HG02870 (cell line): Measurements from ENCODE around the gene YWHAH.

Experiments
- ATAC-seq: cut with Tn5 transposase; IDR thresholded peaks from one replicate; pipeline ENCODE4 v1.9.1; 2021; ENCODE audit warnings: mild to moderate bottlenecking, moderate library complexity; ENCODE audit not compliant: unreplicated experiment

Gene YWHAH

DNA sequence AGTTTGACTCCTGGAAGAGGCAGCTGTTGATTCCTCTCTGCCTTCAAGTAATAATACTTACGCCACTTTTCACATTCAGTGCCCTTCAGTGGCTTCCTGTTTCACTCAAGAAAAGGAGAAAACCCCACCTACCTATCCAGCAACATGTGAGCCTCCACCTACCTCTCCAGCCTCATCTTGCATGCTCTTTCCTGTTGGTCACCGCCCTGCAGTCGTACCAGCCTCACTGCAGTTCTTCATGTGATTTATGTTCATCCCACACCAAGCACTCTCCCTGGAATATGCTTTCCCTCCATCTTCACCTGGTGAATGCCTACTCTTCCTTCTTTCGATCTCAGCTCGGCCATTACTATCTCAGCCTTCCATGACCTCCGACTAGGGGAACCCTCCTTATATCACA lies 21.8 kb upstream of the YWHAH start:
- no peak for ATAC-seq

DNA sequence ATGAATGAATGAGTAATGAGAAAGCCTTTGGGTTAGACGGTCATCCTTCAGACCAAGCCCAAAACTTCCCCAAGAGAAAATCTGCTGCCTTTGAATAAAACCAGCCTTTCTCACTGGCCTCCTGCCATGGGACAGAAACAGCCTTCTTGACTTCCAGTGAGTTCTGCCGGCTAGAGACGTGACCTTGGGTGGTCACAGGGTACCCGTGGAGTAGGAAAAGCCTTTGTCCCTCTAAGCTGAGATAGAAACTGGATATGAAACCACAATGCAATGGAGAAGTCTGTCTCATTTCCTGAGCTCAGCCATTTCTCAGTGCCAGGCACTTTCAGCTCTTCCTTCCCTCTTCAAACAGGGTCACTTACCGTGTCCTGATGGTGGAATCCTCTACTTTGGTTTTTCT lies 21.2 kb upstream of the YWHAH start:
- ATAC-seq, result no peak

DNA sequence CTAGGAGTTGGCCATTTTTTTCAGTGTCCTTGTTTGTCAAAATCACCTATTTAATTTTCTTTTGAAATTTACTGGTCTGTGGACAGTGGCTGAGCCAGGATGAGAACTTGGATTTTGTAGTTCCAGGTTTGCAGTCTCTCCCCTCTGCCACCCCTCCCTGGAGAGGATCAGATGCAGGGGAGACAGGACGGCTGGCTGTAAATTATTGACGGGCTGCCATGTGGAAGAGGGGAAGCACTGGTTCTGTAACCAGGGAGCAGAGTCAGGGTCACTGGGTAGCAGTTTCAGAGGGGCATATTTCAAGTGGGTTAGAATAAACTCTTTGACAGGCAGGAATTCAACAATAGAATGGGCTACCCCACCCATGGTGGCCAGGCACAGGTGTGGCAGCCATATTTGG lies 20.6 kb upstream of the YWHAH start:
- no peak for ATAC-seq

DNA sequence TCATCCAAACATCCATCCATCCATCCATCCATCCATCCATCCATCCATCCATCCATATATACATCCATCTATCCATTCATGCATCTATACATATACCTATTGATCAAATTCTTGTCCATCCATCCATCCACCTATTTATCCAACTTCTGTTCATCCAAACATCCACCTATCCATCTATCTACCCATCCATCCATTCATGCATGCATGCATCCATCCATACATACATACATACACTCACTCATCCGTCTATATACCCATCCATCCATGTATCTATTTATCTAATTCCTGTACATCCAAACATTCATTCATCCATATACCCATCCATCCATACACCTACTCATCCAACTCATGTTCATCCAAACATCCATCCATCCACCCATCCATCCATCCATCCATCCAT lies 19.3 kb upstream of the YWHAH start:
- no peak for ATAC-seq

DNA sequence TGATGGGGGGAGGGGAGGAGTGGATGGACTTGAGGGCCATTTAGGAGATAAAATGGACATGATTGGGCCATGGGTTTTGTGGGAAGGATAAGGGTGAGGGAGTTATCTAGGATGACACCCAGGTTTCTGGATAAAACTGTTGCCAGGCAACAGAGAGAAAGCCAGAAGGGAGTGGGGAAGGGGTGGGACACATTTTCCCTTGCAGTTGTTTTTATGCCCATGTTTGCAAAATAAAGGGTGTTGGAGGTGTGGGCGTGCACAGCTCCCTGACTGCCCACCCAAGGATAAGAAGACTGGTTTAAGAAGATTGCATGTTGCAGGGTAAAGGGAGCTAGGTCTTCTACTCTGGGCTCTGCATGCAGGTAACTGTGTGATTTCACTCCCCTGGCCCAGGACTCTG lies 18.3 kb upstream of the YWHAH start:
- no peak for ATAC-seq

DNA sequence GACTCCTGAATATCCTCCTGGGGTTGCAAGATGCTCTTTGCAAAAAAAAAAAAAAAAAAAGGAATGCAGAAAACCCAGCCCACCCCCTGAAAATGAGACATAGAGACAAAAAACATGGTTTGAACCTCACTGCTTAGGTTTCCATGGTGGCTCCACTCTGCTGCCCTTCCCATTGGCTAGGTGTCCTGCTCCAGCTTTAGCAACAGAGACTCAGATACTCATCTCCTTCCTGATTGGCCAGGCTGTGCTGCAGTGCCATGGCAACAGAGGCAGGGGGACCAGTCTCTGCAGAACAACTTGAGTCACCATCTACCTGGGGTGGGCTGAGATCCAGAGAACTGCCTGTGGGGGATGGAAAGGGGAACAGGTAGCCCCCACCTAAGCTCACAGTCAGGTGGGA lies 17.4 kb upstream of the YWHAH start:
- ATAC-seq, result no peak

DNA sequence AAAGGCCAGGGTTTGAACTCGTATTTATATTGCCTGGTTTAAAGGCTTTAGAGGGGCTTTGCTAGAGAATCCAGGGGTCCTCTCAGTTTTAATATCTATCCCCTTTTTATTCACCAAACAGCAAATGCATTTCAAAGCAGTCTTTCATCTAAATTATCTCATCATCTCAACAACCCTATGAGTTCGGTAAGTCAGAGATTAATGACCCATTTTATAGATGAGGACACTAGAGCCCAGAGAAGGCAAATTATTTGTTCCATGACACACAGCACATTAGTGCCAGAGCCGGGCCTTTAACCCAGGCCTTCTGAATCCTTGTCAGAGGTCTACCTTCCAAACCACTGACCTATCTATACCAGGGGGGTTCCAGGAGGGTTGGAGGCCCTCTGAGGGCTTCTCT lies 16.8 kb upstream of the YWHAH start:
- ATAC-seq, result no peak

DNA sequence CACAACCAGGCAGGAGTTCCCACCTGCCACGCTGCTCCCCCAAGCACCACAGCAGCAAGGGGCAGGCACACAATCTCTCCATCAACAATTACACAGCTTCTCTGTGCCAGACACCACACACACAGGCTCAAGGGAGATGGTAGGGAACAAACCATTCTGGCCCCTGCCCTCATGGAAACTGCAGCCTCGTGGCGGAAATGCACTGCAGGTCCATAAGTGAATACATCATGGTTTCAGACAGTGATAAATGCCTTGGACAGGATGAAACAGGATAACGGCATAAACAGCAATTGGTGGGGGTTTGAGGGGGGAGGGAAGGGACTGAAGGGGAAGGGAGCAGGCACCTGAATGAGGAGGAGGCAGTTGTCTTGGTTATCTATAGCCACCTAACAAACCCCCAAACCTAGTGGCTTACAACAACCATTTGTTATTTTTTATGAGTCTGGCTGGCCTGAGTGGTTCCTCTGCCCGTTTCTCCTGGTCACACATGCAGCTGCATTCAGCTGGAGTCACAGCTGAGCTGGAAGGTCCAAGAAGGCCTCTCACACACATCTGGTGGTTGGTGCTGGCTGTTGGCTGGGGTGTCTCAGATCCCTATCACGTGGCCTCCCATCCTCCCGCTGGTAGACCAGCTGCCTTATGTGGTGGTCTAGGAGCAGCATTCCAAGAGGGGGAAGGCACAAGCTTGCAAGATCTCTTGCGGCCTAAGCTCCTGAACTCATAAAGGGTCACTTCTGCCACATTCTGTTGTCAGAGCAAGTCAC lies 15.0 kb upstream of the YWHAH start:
- no peak for ATAC-seq

DNA sequence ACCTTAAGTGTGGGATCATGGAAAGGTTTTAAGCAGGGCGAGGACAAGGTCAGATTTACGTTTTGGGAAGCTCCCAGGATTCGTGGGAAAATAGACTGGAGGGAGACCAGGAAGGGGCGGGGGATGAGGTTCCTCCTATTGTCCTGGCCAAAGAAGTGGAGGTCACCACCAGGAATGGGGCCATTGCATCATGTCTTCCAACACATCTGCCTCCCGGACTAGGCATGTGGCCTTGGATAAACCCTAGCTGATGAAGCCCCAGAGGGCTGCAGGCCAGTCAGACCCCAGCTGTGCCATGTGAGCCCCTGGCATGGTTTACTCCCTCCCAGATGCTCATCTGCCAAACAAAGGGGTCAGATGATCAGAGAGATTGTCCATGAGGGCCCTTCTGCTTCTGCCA lies 11.5 kb upstream of the YWHAH start:
- no peak for ATAC-seq

DNA sequence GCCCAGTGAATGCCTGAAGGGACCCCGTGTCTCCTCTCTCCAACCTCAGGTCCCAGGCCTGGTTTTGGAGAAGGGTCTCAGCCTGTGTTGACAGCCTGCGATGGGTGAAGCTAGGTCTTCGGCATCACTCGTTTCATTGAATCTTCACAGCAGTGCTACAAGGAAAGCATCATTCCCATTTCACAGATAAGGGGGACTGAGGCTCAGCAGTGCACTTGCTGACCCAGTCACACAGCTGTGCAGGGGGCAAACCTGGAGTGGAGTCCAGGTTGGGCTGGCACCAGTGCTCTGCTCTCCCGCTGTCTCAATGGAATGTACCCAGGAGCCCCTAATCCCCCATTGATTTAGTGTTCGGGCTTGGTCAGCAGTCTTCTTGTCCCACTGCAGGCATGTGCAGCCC lies 10.9 kb upstream of the YWHAH start:
- ATAC-seq, result no peak

DNA sequence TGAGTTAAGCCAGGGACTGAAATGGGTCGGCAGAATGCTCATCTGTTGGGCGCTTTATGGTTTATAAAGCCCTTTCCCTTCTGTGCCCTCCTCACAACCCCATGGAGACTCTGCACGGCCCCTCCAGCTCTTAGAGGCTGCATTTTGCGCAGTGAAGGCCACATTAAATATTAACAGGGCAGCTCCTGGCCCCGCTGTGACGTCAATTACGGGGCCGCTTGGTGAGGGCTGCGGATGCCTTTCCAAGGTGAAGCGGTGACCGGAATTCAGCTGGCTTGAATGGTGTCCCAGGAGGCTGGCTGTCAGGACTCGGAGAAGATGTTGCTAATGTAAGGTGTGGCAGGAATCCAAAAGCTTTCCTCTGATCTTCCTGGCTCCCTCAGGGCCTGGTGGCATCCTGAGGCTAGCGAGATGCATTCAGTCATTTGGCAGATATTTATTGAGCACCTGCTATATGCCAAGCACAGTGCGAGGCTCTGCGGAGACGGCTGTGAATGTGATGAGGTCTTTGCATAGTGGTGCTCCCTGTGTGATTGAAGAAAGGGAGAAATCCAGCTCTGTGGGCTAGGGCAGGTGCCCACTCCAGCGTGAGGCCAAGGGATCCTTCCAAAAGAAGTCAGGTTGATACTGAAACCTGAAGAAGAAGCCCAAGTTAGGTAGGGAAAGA lies 10.4 kb upstream of the YWHAH start:
- no peak for ATAC-seq

DNA sequence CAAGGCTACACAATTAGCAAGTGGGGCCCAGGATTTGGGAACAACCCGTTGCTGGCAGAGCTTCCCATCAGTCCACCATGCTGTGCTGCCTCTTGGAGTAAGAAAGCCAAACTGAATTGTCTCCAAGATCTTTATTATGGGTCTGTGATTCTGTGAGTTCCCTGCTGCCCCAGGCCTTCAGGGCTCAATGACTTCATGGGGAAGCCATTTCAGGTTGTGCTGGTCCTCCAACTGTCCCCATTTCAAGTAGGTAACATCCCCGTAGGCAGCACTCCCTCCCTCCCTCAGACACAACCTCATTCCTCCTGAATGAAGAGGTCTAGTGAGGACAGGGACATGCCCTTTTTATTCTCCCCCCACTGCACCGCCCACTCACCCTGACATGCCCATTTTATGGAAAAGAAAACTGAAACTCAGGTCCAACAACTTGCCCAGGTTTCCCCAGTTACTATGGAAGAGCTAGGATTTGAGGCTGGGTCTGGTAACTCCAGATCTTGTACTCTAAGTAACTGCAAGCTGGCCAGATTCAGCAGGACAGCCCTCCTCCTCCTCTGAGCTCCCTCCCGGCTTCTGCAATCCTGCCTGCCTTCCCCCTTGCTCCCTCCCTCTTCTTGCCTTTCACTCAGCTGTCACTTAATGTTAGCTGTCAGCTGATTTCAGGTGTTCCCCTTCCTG lies 8.2 kb upstream of the YWHAH start:
- no peak for ATAC-seq

DNA sequence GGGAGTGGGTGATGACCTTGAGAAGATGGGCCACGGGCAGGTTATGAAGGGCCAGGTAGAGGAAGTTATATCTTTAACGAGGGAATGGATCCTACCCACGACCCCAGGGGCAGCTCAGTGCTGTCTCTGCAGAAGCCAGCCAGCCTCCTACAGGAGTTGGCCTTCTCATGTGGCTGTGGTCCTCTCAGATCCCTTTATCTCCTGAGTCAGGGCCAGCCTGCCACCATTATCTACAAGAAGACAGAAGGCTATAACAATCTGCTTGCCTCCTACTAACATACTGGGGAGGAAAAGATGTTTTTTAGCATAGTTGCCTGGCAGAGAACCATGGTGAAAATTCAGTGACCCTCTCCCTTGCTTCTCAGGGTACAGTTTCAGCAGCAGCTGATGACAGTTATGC lies 7.0 kb upstream of the YWHAH start:
- ATAC-seq, result no peak

DNA sequence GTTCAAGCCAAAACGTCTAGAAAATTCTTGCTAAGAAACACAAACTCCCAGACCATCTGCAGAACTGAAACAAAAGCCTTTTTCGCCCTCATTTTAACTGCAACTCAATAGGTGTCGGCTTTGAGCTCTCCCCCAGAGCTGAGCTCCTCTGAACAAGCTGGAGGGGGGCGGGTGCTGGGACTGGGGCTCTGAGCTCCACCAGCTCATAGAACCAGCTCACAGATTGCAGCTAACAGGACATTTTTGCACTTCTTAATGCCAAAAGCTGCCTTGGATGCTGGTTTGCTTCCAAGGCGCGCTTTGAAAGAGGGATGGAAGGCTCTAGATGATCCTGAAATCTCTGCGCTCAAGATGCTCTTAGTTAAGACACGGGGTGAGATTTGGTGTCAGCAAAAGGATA lies 6.0 kb upstream of the YWHAH start:
- ATAC-seq, result no peak

DNA sequence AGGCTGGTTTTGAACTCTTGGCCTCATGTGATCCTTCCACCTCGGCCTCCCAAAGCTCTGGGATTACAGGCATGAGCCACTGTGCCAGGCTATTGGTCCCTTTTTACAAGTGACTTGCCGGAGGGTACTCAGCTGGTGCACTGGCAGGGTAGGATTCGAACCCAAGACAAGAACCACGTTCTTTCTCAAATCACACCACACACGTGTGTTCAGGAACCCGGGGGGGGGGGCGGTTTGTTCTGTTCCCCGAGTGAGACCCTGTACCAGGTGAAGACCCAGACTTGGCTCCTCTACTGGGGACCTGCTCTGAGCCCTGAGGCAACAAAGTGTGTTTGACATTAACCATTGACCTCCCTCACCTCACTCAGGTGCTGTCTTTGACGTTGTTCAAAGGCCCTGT lies 3.8 kb upstream of the YWHAH start:
- no peak for ATAC-seq

DNA sequence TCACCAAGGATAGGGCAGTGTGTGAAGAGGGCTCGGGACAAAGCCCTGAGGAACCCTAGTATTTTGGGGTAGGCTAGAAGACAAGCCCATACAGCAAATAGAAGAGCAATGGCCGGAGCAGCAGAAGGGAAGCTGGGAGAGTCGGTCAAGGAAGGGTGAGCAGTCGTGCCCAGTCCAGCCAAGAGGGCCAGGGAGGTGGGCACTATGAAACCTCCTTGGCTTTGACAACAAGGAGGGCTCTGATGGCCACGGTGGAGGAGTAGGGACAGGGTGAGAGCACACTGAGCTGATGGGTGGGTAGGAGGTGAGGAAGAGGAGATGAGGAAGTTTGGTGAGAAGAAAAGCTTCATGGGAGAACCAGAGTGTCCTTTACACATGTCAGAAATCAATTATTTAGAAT lies 2.2 kb upstream of the YWHAH start:
- ATAC-seq, result no peak

DNA sequence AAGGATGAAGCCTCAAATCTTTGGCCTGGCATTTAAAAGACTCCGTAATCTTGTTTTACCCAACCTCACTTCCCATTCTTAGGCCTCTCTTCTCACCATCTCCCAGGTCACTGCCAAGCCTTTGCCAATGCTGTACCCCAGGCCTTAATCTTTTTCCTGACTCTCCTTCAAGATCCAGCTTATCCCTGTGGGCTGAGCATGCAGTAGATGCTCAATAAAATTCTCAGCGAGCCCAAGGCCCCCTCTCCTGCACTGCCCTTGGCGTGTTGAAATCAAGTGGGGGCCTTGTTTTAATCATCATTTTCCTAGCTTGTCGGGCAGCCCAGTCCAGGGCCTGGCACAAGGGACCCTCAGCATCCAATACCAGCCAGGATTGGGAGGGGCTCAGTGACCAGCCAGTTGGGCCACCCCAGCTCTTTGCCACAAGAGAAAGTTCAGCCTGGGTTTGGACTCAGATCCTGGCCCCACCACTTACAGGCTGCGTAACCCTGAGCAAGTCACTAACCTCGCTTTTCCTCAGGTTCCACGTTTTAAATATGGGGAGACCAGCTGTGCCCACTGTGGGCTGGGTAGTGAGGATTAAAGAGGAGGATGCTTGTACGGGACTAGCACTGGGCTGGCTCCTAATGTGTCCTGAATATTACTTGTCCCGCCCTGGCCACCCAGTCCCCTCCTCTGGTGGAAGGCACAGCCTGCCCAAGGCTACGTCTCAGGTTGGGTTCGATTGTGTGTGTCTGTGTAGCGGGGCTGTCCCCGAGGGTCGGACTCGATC lies 943 bp upstream of the YWHAH start:
- ATAC-seq, result no peak

DNA sequence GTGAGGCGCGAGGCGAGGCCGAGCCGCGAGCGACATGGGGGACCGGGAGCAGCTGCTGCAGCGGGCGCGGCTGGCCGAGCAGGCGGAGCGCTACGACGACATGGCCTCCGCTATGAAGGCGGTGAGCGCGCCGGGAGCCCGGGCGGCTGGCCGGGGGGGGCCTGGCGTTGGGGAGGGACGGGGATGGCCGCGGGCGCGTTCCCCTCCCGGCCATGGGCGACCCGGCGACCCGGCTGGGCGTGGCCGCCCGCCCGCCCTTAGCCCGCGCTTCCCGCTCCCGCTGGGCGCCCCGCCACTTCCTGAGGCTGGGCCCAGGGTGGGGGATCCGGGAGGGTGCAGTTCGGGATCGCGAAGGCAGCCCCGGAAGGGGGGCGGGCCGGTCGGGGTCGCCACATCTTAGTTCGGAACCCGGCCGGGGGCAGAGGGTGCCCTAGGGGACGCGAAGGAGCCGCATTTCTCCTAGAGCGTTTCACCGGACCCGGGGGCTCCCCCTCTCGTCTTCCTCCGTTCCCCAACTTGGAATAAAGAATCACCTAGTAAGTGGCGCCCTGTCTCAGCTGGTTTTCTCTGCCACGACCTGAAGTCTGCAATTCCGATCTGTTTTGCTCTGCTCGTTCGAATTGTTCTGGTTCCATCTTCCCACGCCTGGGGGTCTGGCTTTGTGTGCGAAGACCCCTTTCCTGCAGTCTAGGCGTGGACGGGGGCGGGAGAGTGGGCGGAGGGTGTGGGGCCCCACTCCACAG lies 536 bp downstream of the YWHAH start:
- peak; percentile 15 for ATAC-seq

DNA sequence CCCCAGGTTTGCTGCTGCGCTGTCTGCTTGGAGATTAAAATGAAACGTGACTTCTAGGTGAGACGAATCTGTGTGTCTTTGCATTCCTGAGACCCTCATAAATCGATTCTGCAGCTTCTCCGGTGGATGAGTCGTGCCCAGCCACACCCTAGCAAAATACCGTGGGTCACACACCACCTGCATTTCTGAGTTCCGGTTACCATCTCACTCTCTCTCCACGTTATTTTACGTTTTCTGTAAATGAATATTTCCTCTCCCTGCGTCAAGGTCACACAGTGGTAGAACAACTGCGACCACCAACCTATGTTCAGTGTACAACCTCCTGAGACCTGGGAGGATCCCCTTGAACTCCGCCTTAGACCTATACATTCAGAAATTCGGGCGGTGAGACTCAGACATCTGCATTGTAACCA lies 1.1 kb downstream of the YWHAH start:
- no peak for ATAC-seq

DNA sequence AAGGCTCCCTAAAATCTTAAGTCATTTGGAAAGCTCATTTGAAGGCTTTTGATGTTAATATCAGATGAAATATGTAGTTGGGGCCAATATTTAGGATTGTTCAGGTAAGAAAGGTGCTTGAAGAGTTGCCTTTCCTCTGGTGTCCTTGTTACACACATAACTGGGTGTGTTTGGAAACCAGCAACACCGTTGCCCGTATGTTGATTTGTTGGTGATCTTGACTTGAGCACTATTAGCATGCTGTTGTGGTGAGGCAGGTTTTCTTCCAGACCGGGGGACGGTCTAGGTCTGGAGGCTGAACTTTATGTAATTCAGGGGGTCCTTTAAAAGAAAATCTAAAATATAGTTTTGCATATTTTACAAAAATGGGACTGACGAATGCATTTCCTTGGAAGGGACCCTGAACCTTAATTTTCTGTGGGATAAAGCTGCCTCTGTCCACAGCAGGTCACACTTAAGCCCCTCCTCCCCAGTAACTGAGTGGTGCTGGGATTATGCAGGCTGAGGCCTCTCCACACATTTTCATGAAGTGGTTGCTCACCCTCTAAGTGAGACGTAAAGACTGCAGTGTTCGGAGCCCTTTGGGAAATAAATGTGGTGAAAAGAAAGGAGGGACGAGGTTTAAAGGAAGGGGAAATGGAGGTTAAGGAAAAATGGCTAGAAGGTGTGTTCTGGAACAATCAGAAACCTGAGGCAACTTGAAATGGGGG lies 1.8 kb downstream of the YWHAH start:
- ATAC-seq, result no peak
